Measurements from ENCODE around the gene STX10. TPM values are rescaled to one million over a fixed set of nuclear protein-coding genes. Genes with fewer than 3 reads are reported as not detected.

The STX10 gene
- total RNA-seq, 1 donor from 2014 or later, result 66.2 TPM

Other genes starting within 250 kb of the STX10 start
- 2.3 and 3.3 TPM in 2 replicates for gene SYCE2, start 231.1 kb downstream of the STX10 start, total RNA-seq
- 202 and 208 TPM in 2 replicates for gene FARSA, start 216.7 kb downstream of the STX10 start, total RNA-seq
- 987 and 994 TPM in 2 replicates for gene CALR, start 211.8 kb downstream of the STX10 start, total RNA-seq
- gene RAD23A, start 204.5 kb downstream of the STX10 start, total RNA-seq, result 208 and 212 TPM in 2 replicates
- 32.4 and 34.4 TPM in 2 replicates for gene GADD45GIP1, start 193.2 kb downstream of the STX10 start, total RNA-seq
- 0.12 TPM in 1 of 2 replicates, not detected in the other for gene DAND5, start 180.8 kb downstream of the STX10 start, total RNA-seq
- gene NFIX, start 154.9 kb downstream of the STX10 start, total RNA-seq, result 8.3 and 10.4 TPM in 2 replicates
- gene LYL1, start 47.5 kb downstream of the STX10 start, total RNA-seq, result 2.1 and 2.4 TPM in 2 replicates
- 153 and 155 TPM in 2 replicates for gene TRMT1, start 33.6 kb downstream of the STX10 start, total RNA-seq
- 118 and 121 TPM in 2 replicates for gene NACC1, start 32.1 kb downstream of the STX10 start, total RNA-seq
- 161 TPM in 2 replicates for gene IER2, start within 50 bp of the STX10 start, total RNA-seq

Measured in activated CD4-positive, alpha-beta T cell treated with anti-CD3 and anti-CD28 coated beads, Interleukin-2, amount 10 ng/mL, durations not matched to agents 24 days and 14 days (primary cell).